GM18526 (cell line): ENCODE measurements around the gene HAUS8.
A peak's percentile ranks its signal among the peaks of the same experiment; 100 is the strongest.

Experiments used
- POLR2A ChIP-seq: IDR thresholded peaks from 3 replicates; pipeline ENCODE4 v1.6.1; 2011; ENCODE audit not compliant: insufficient read length; ENCODE audit errors: extremely low read depth

The HAUS8 gene

GRCh38 chr19:17081672-17082630 is 6.7 kb upstream of the HAUS8 start:
- no peak for TF ChIP-seq POLR2A

GRCh38 chr19:17080440-17080801 is 5.2 kb upstream of the HAUS8 start:
- TF ChIP-seq POLR2A: no peak

GRCh38 chr19:17079710-17080439 is 4.6 kb upstream of the HAUS8 start:
- TF ChIP-seq POLR2A: peak; percentile 24

GRCh38 chr19:17078920-17079709 is 3.9 kb upstream of the HAUS8 start:
- no peak for TF ChIP-seq POLR2A

- no peak for TF ChIP-seq POLR2A
Measured at GRCh38 chr19:17078036-17078919, 3.0 kb upstream of the HAUS8 start.

GRCh38 chr19:17077447-17078028 is 2.3 kb upstream of the HAUS8 start:
- TF ChIP-seq POLR2A: no peak

GRCh38 chr19:17076543-17076991 is 1.3 kb upstream of the HAUS8 start:
- no peak for TF ChIP-seq POLR2A

- TF ChIP-seq POLR2A: no peak
Measured at GRCh38 chr19:17075864-17076542, 751 bp upstream of the HAUS8 start.

- TF ChIP-seq POLR2A: no peak
Measured at GRCh38 chr19:17074634-17075034, 618 bp downstream of the HAUS8 start.

- TF ChIP-seq POLR2A: no peak
Measured at GRCh38 chr19:17073869-17074633, 1.2 kb downstream of the HAUS8 start.

- no peak for TF ChIP-seq POLR2A
Measured at GRCh38 chr19:17070912-17071311, 4.3 kb downstream of the HAUS8 start.

- TF ChIP-seq POLR2A: no peak
Measured at GRCh38 chr19:17070421-17070820, 4.8 kb downstream of the HAUS8 start.

- TF ChIP-seq POLR2A: no peak
Measured at GRCh38 chr19:17069193-17069592, 6.1 kb downstream of the HAUS8 start.
